Psoas muscle (tissue), 8 donors: Measurements from ENCODE around the gene TOLLIP. TPM values are rescaled to one million over a fixed set of nuclear protein-coding genes. Genes with fewer than 3 reads are reported as not detected.
A peak's percentile ranks its signal among the peaks of the same experiment; 100 is the strongest.
"Not testable (repeated sequence)": the region's sequence is repeated elsewhere in the genome, so short reads cannot be mapped to it uniquely, and the experiment has no call there.

Source experiments
- ATAC-seq, 4 donors: fragments of 200-7000 bp; cut with Tn5 transposase; one replicate each; pipeline ENCODE4 v1.9.1; 2020; ENCODE audit warnings: moderate library complexity in 3 of 4, mild to moderate bottlenecking in 2 of 4
- DNase-seq, 2 donors: peaks; one replicate each; pipeline ENCODE4 v3.0.0-alpha.2; 2020
- H3K27ac ChIP-seq: fragments of 200-600 bp; one replicate; pipeline ENCODE4 v1.8.0; 2022
- H3K27me3 ChIP-seq, 3 donors: fragments of 200-600 bp in 1 of 3; one replicate each; pipeline versions ENCODE4 v1.6.1 to v1.8.0; 2013 to 2022; ENCODE audit warnings: low read length in 2 of 3, mild to moderate bottlenecking in 2 of 3, moderate library complexity in 1 of 3; ENCODE audit not compliant: insufficient read depth in 3 of 3
- H3K36me3 ChIP-seq, 2 donors: fragments of 200-600 bp in 1 of 2; one replicate each; pipeline versions ENCODE4 v1.6.1 to v1.8.0; 2013 to 2022; ENCODE audit warnings: low read depth in 1 of 2, mild to moderate bottlenecking in 1 of 2, moderate library complexity in 1 of 2; ENCODE audit not compliant: insufficient read depth in 1 of 2
- H3K4me1 ChIP-seq: fragments of 200-600 bp; one replicate; pipeline ENCODE4 v1.8.0; 2022
- H3K4me3 ChIP-seq: fragments of 200-600 bp; one replicate; pipeline ENCODE4 v1.8.0; 2022; ENCODE audit warnings: mild to moderate bottlenecking
- H3K9me3 ChIP-seq: fragments of 200-600 bp; one replicate; pipeline ENCODE4 v1.8.0; 2022
- WGBS, 3 donors: extraction: QIAGEN DNeasy Blood & Tissue Kit; methylation state at CpG; one replicate each; pipeline versions ENCODE4 v1.1.6 to v1.1.7; 2013; 5-methylcytosine and 5-hydroxymethylcytosine counted together
- intact Hi-C, 2 donors: fragments of 100-400 bp; cut with DNase I; formaldehyde crosslinking; loops; one replicate each; pipeline versions ENCODE4 v1.11.0 to v1.14.2; 2022
- polyA plus RNA-seq, 3 donors: library from polyadenylated mRNA; stranded (reverse); fragments of 200-250 nt; gene quantifications; one replicate each; pipeline ENCODE4 v1.2.3, GENCODE V29; 2013
- total RNA-seq, 4 donors: library from RNA; stranded (reverse); fragmentation: NEBNext Ultra II Directional in 2 of 4; extraction: Animal tissue kit (Norgen Biotek cat#: 25700) in 2 of 4; gene quantifications; one replicate each; pipeline versions ENCODE4 v1.2.1 to v1.2.4, GENCODE V29; 2021 to 2023
- TF ChIP-seq, protein P1 (sequence below): fragments of 200-600 bp; IDR thresholded peaks from one replicate; pipeline ENCODE4 v1.8.0; 2022; ENCODE audit warnings: antibody characterized with exemption
- donor health status: healthy with polysubstance abuse.
- donor health status: DM: no; HTN: no; CAD: no; lungs with moderate emphysema.
- donor health status: Bipolar disorder and iron deficiency.
- donor health status: healthy.
- donor health status: DM: yes; HTN: yes; CAD: no.
- donor health status: DM: no; HTN: no; CAD: no.
- donor health status: DM: no; HTN: no; CAD: no.
- donor health status: DM: yes; HTN: yes; CAD: no.

Gene TOLLIP
- total and polyA plus RNA-seq, 7 donors: 33.5 to 74.6 (median 56.4) TPM

DNA sequence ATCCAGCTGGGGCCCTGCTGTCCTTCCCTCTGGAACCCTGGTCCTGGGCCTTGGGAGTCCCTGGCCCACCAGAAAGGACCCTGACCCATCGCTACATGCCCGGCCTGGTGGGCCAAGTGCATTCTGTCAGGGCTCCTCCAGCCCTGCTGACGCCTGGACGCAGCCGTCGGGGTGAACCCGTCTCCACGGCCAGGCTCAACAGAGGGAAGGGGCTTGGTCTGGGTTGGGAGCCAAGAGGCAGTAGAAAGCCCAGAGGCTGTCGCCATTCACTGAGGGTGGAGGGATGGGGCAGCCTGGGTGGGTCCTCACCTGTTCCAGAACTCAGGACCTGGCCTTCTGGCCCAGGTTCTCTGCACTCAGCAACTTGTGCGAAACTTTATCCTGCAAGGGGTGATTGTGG lies 39.0 kb downstream of the TOLLIP start:
- no peak for ATAC-seq

DNA sequence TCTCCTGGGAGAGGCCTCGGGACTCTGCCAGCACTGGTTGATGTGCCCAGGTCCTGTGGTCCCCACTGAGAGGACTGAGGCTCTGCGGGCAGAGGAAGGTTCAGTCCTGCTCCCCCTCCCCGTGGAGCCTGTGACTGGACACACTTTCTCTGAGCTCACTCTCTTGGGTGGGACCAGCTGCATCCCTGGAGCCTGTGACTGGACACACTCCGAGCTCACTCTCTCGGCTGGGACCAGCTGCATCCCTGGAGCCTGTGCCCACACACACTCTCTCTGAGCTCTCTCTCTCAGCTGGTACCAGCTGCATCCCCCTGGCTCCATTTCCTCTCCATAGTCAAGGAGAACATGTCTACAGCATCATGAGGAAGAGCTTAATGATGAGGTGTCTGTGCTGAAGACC lies 39.5 kb downstream of the TOLLIP start:
- ATAC-seq (peak in 1 of 4 donors; percentile 6), DNase-seq (peak in 1 of 2 donors; percentile 12)
- no peak overlapping the region for H3K27ac ChIP-seq
- TF ChIP-seq, protein P1, sequence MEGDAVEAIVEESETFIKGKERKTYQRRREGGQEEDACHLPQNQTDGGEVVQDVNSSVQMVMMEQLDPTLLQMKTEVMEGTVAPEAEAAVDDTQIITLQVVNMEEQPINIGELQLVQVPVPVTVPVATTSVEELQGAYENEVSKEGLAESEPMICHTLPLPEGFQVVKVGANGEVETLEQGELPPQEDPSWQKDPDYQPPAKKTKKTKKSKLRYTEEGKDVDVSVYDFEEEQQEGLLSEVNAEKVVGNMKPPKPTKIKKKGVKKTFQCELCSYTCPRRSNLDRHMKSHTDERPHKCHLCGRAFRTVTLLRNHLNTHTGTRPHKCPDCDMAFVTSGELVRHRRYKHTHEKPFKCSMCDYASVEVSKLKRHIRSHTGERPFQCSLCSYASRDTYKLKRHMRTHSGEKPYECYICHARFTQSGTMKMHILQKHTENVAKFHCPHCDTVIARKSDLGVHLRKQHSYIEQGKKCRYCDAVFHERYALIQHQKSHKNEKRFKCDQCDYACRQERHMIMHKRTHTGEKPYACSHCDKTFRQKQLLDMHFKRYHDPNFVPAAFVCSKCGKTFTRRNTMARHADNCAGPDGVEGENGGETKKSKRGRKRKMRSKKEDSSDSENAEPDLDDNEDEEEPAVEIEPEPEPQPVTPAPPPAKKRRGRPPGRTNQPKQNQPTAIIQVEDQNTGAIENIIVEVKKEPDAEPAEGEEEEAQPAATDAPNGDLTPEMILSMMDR: no peak
- no peaks in the 10 kb centered on the region for H3K27me3 ChIP-seq
- no peaks in the 10 kb centered on the region for H3K9me3 ChIP-seq
- peaks cover 0 to 18% of the 10 kb centered on the region in 2 donors for H3K36me3 ChIP-seq
- whole genome bisulfite sequencing, 3 donors: 51 to 61% (median 55%) methylated on average over 5 of the region's 5 CpGs
- no peaks in the 10 kb centered on the region for H3K4me1 ChIP-seq
- intact Hi-C loops: loop anchor here in 1 of 2 donors (10.0 kb wide), 1 partner anchor 235 kb away; no protein-coding TSS in a partner anchor
- H3K4me3 ChIP-seq: no peak overlapping the region

More for the DNA sequence above, 39.0 kb downstream of the TOLLIP start:
- Histone ChIP-seq H3K36me3 (peaks cover 0 to 24% of the 10 kb centered on the region in 2 donors), H3K4me3 (no peak overlapping the region), H3K9me3 (no peaks in the 10 kb centered on the region), H3K27me3 (no peaks in the 10 kb centered on the region), H3K4me1 (no peaks in the 10 kb centered on the region), H3K27ac (no peak overlapping the region)
- peak in 1 of 2 donors; percentile 32 for DNase-seq
- WGBS, 3 donors: 86 to 90% (median 90%) methylated on average over 10 of the region's 10 CpGs
- TF ChIP-seq, protein P1: no peak
- intact Hi-C loops: loop anchor here in 1 of 2 donors (10.0 kb wide), 1 partner anchor 234 kb away; no protein-coding TSS in a partner anchor

DNA sequence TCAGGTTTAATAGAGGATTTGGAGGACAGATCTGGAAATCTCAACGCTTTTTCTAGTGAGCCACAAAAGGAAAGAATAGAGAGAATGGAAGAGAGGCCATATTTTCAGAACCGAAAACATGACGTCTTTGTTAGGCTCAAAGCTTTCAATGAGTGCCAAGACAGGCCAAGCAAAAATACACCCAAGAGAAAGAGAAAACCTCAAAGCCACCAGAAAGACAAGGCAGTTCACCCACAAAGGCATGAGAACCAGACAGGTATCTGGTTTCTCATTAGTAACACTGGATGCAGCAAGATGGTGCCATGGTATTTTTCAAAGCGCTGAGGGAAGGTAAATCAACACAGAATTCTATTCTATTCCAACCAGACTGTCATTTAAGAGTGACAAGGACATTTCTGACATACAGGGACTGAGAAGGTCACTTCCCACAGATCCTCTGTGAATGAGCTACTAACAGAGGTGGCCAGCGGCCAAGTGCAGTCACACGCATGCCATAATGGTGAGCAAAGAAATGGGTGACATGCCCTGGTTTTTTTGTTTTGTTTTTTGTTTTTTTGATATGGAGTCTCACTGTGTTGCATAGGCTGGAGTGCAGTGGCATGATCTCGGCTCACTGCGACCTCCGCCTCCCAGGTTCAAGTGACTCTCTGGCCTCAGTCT lies 41.9 kb downstream of the TOLLIP start:
- TF ChIP-seq, protein P1: no peak

DNA sequence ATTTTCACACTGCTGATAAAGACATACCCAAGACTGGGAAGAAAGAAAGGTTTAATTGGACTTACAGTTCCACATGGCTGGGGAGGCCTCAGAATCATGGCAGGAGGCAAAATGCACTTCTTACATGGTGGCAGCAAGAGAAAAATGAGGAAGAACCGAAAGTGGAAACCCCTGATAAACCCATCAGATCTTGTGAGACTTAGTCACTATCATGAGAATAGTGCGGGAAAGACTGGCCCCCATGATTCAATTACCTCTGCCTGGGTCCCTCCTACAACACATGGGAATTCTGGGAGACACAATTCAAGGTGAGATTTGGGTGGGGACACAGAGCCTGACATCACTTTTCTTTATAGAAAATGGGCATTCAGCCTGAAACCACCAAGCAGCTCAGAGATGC lies 42.5 kb downstream of the TOLLIP start:
- H3K27me3 ChIP-seq, intact Hi-C loops, H3K4me3 ChIP-seq, H3K36me3 ChIP-seq, H3K9me3 ChIP-seq, ATAC-seq, H3K4me1 ChIP-seq, H3K27ac ChIP-seq, DNase-seq: not testable (repeated sequence)
- 86 to 88% (median 86%) methylated on average over 2 of the region's 2 CpGs for WGBS, 3 donors

More for the DNA sequence above, 41.9 kb downstream of the TOLLIP start:
- intact Hi-C loops: no loop called here
- H3K9me3 ChIP-seq: no peaks in the 10 kb centered on the region
- H3K4me1 ChIP-seq: peaks cover 6% of the 10 kb centered on the region
- H3K4me3 ChIP-seq: no peak overlapping the region
- no peak for DNase-seq
- WGBS, 3 donors: 73 to 84% (median 82%) methylated on average over 9 of the region's 9 CpGs
- H3K27ac ChIP-seq: no peak overlapping the region
- ATAC-seq: peak in 1 of 4 donors; percentile 40
- peaks cover 0 to 4% of the 10 kb centered on the region in 2 donors for H3K36me3 ChIP-seq
- no peaks in the 10 kb centered on the region for H3K27me3 ChIP-seq

DNA sequence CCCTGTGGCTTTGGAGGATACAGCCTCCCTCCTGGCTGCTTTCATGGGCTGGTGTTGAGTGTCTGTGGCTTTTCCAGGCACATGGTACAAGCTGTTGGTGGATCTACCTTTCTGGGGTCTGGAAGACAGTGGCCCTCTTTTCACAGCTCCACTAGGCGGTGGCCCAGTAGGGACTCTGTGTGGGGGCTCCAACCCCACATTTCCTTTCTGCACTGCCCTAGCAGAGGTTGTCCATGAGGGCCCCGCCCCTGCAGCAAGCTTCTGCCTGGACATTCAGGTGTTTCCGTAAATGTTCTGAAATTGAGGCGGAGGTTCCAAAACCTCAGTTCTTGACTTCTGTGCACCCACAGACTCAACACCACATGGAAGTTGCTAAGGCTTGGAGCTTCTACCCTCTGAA lies 44.0 kb downstream of the TOLLIP start:
- ATAC-seq, H3K36me3 ChIP-seq, H3K27ac ChIP-seq, DNase-seq, H3K4me3 ChIP-seq, intact Hi-C loops, H3K9me3 ChIP-seq, H3K27me3 ChIP-seq: not testable (repeated sequence)
- 96 to 98% (median 97%) methylated on average over 4 of the region's 4 CpGs for WGBS, 3 donors
- peaks cover 14% of the 10 kb centered on the region for H3K4me1 ChIP-seq
